Endothelial cell of umbilical vein (primary cell): Measurements from ENCODE around the gene PRR16. TPM values are rescaled to one million over a fixed set of nuclear protein-coding genes. Genes with fewer than 3 reads are reported as not detected.

Experiments used
- BruUV-seq: library from RNA; stranded (reverse); fragments of 400-500 nt; replicated peaks from 2 replicates; lab custom pipeline; 2021; lab: Mats Ljungman, UMichigan
- CTCF ChIA-PET: fragments of 300-600, 350-600 bp; sonication (Branson Sonifier 250); formaldehyde crosslinking; loops from one replicate; lab custom pipeline; 2021; ENCODE audit warnings: antibody characterized with exemption, inconsistent platforms; lab: Charles Lee
- POLR2A ChIA-PET: fragments of 300-600, 350-600 bp; sonication (Branson Sonifier 250); formaldehyde crosslinking; loops from one replicate; lab custom pipeline; 2021; ENCODE audit warnings: antibody characterized with exemption, inconsistent platforms; lab: Charles Lee
- DNase-seq: peaks from one replicate; pipeline ENCODE4 v3.0.0-alpha.2; 2011; ENCODE audit warnings: low read depth, low spot score
- FAIRE-seq: peaks from 2 replicates; lab custom pipeline; 2011; peaks lifted over from hg19 to GRCh38; lab: Jason Lieb, UNC
- H2AFZ ChIP-seq: 2 replicates; pipeline ENCODE4 v1.6.0; 2012; ENCODE audit warnings: low read depth, low read length, control low read depth, inconsistent platforms
- H3K27ac ChIP-seq: 2 replicates; pipeline ENCODE4 v1.5.1; 2011; ENCODE audit warnings: low read depth, mild to moderate bottlenecking, control low read depth, low read length, moderate library complexity; ENCODE audit not compliant: insufficient read depth
- H3K27me3 ChIP-seq, 2 experiments: 2 replicates each; pipeline versions ENCODE4 v1.6.0 to v1.6.1; 2011; ENCODE audit warnings: low read length in 2 of 2, mixed read lengths in 1 of 2; ENCODE audit not compliant: control insufficient read depth in 2 of 2, insufficient read depth in 2 of 2
- H3K36me3 ChIP-seq, 2 experiments: 2 replicates in 1 of 2; 3 replicates in 1 of 2; pipeline ENCODE4 v1.5.1; 2011; ENCODE audit warnings: low read length in 2 of 2, mild to moderate bottlenecking in 1 of 2, moderate library complexity in 1 of 2; ENCODE audit not compliant: control insufficient read depth in 2 of 2, insufficient read depth in 2 of 2; ENCODE audit errors: extremely low read depth in 1 of 2
- H3K4me1 ChIP-seq: 3 replicates; pipeline ENCODE4 v1.5.1; 2011; ENCODE audit warnings: mild to moderate bottlenecking, low read length; ENCODE audit not compliant: control insufficient read depth, insufficient read depth; ENCODE audit errors: extremely low read depth
- H3K4me2 ChIP-seq: 2 replicates; pipeline ENCODE4 v1.6.1; 2011; ENCODE audit warnings: low read length, control low read depth, mixed read lengths; ENCODE audit not compliant: insufficient read depth
- H3K4me3 ChIP-seq, 3 experiments: fragments of 200-600 bp in 1 of 3; sonication (generic), shearing (Covaris generic) in 1 of 3; replicated peaks in 1 of 3; 2 replicates each; pipeline ENCODE4 v1.5.1; 2011 to 2016; ENCODE audit warnings: control low read depth in 3 of 3, low read length in 3 of 3, mild to moderate bottlenecking in 2 of 3, inconsistent platforms in 1 of 3, low read depth in 1 of 3, moderate library complexity in 1 of 3; ENCODE audit not compliant: insufficient read depth in 1 of 3
- H3K79me2 ChIP-seq: 2 replicates; pipeline ENCODE4 v1.6.0; 2012; ENCODE audit warnings: low read length, inconsistent platforms; ENCODE audit not compliant: control insufficient read depth, insufficient read depth
- H3K9ac ChIP-seq: replicated peaks from 2 replicates; pipeline ENCODE3; 2011; ENCODE audit warnings: low read length, control low read depth; ENCODE audit not compliant: insufficient read depth; ENCODE audit errors: extremely low read depth
- H3K9me1 ChIP-seq: replicated peaks from 3 replicates; pipeline ENCODE4 v1.6.0; 2011; ENCODE audit warnings: mild to moderate bottlenecking, low read length; ENCODE audit not compliant: control insufficient read depth, insufficient read depth; ENCODE audit errors: extremely low read depth
- H3K9me3 ChIP-seq: replicated peaks from 2 replicates; pipeline ENCODE4 v1.5.1; 2012; ENCODE audit warnings: low read length, inconsistent platforms; ENCODE audit not compliant: control insufficient read depth, insufficient read depth
- H4K20me1 ChIP-seq: replicated peaks from 2 replicates; pipeline ENCODE3; 2011; ENCODE audit warnings: mild to moderate bottlenecking, low read length; ENCODE audit not compliant: control insufficient read depth, insufficient read depth; ENCODE audit errors: extremely low read depth
- EZH2 ChIP-seq: IDR thresholded peaks from 2 replicates; pipeline ENCODE4 v1.6.1; 2012; ENCODE audit warnings: borderline replicate concordance, low read depth, mild to moderate bottlenecking, moderate library complexity, low read length, inconsistent platforms; ENCODE audit not compliant: severe bottlenecking
- FOS ChIP-seq: IDR thresholded peaks from 2 replicates; pipeline ENCODE4 v1.6.1; 2011; ENCODE audit warnings: mild to moderate bottlenecking, low read length, moderate library complexity, borderline replicate concordance; ENCODE audit not compliant: insufficient read depth
- GATA2 ChIP-seq: IDR thresholded peaks from 2 replicates; pipeline ENCODE4 v1.7.0; 2011; ENCODE audit warnings: low read depth, mild to moderate bottlenecking, moderate library complexity, mixed read lengths, low read length; ENCODE audit not compliant: insufficient read length, insufficient read depth
- JUN ChIP-seq: IDR thresholded peaks from 2 replicates; pipeline ENCODE4 v1.6.1; 2011; ENCODE audit warnings: borderline replicate concordance, low read depth; ENCODE audit not compliant: insufficient read length, insufficient read depth
- MYC ChIP-seq: IDR thresholded peaks from one replicate; pipeline ENCODE4 v1.6.1; 2011; ENCODE audit warnings: mild to moderate bottlenecking, low read depth, low read length
- POLR2A ChIP-seq: IDR thresholded peaks from 2 replicates; pipeline ENCODE4 v1.6.1; 2012; ENCODE audit warnings: low read depth, mild to moderate bottlenecking, control low read depth, low read length
- POLR2AphosphoS5 ChIP-seq: IDR thresholded peaks from 2 replicates; pipeline ENCODE4 v1.6.1; 2012; ENCODE audit warnings: low read depth, mild to moderate bottlenecking, control low read depth, low read length, moderate library complexity; ENCODE audit not compliant: insufficient read depth
- dilution Hi-C: fragments of 300-500 bp; cut with MboI; formaldehyde crosslinking; loops from one replicate; pipeline ENCODE4 v1.15.0; 2019; ENCODE audit warnings: low sequenced_read_pairs; ENCODE audit not compliant: extremely low pct_ligation_motif_present
- intact Hi-C: fragments of 100-400 bp; cut with micrococcal nuclease; formaldehyde crosslinking; loops from one replicate; pipeline ENCODE4 v1.10.0; 2022
- polyA plus RNA-seq, 4 experiments: library from polyadenylated mRNA; depleted of rRNA in 3 of 4; stranded (reverse) in 3 of 4; unstranded in 1 of 4; fragments of >200 nt; gene quantifications; 2 replicates each; pipeline versions ENCODE4 v1.2.1 to v1.2.3, GENCODE V29; 2011 to 2012; ENCODE audit warnings: missing spikeins in 1 of 4
- total RNA-seq: library from RNA; stranded (reverse); gene quantifications from 2 replicates; pipeline ENCODE4 v1.2.3, GENCODE V29; 2021
- TF ChIP-seq, protein P1 (sequence below): IDR thresholded peaks from 2 replicates; pipeline ENCODE4 v1.6.1; 2011; ENCODE audit not compliant: insufficient read depth, insufficient read length
- TF ChIP-seq, protein P2 (sequence below), 2 donors: IDR thresholded peaks; 1 replicate in 1 of 2; 2 replicates in 1 of 2; pipeline ENCODE4 v1.5.1; 2011; ENCODE audit warnings: low read length in 2 of 2, mild to moderate bottlenecking in 2 of 2, moderate library complexity in 2 of 2, control low read depth in 1 of 2, inconsistent platforms in 1 of 2, low read depth in 1 of 2; ENCODE audit not compliant: insufficient read depth in 1 of 2; ENCODE audit errors: extremely low read depth in 1 of 2

Gene PRR16
- total and polyA plus RNA-seq, 2 donors (not counting 3 experiments of a cell fraction or from before 2014, with no cell fraction given), result 0.91 to 1.2 TPM

DNA sequence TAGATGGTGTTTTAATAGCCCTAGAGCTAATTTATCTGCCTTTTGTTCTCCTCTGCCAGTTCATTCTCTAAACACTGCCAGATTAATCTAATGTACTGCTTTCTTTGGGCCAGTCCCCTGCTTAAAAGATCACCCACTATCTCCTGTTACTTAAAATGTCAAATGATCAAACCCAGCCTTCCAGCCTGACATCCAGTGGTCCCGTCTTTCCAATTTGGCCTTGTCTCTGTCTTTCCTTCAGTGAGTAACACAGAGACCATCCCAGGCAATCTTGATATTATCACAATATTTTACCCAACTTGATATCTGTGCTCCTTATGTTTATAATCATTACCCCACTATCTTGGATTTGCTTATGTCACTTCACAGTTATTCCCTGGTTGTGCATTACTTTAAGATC is 12.0 kb downstream of the PRR16 start:
- POLR2A ChIA-PET, result no interaction called here
- no peak overlapping the region for H3K4me3 ChIP-seq
- H3K4me1 ChIP-seq, result no peaks in the 10 kb centered on the region
- intact Hi-C loops (no loop called here), dilution Hi-C loops (no loop called here)
- H3K36me3 ChIP-seq, result no peaks in the 10 kb centered on the region
- BruUV-seq, result no TSS peak
- CTCF ChIA-PET, result no interaction called here
- TF ChIP-seq FOS, result no peak
- TF ChIP-seq POLR2AphosphoS5, result no peak
- no peak for TF ChIP-seq JUN
- no peak for TF ChIP-seq MYC
- TF ChIP-seq EZH2, result no peak
- TF ChIP-seq, protein P1, sequence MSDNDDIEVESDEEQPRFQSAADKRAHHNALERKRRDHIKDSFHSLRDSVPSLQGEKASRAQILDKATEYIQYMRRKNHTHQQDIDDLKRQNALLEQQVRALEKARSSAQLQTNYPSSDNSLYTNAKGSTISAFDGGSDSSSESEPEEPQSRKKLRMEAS, result no peak
- TF ChIP-seq POLR2A, result no peak
- no peak for TF ChIP-seq GATA2
- TF ChIP-seq, protein P2, sequence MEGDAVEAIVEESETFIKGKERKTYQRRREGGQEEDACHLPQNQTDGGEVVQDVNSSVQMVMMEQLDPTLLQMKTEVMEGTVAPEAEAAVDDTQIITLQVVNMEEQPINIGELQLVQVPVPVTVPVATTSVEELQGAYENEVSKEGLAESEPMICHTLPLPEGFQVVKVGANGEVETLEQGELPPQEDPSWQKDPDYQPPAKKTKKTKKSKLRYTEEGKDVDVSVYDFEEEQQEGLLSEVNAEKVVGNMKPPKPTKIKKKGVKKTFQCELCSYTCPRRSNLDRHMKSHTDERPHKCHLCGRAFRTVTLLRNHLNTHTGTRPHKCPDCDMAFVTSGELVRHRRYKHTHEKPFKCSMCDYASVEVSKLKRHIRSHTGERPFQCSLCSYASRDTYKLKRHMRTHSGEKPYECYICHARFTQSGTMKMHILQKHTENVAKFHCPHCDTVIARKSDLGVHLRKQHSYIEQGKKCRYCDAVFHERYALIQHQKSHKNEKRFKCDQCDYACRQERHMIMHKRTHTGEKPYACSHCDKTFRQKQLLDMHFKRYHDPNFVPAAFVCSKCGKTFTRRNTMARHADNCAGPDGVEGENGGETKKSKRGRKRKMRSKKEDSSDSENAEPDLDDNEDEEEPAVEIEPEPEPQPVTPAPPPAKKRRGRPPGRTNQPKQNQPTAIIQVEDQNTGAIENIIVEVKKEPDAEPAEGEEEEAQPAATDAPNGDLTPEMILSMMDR (IDR thresholded peaks at IDR 0.05; ENCODE audit: extremely low read depth in 1 of 2, insufficient read depth in 1 of 2, low read depth in 1 of 2, low read length in 2 of 2), result no peak
- H3K27ac ChIP-seq, result no peak overlapping the region
- DNase-seq (no peak), FAIRE-seq (no peak)
- peaks cover 1 to 6% of the 10 kb centered on the region in 2 experiments for H3K27me3 ChIP-seq
- H3K9ac ChIP-seq, result no peak overlapping the region
- no peak overlapping the region for H2AFZ ChIP-seq
- no peaks in the 10 kb centered on the region for H3K9me3 ChIP-seq
- no peak overlapping the region for H3K4me2 ChIP-seq
- no peaks in the 10 kb centered on the region for H3K79me2 ChIP-seq
- no peaks in the 10 kb centered on the region for H3K9me1 ChIP-seq
- no peaks in the 10 kb centered on the region for H4K20me1 ChIP-seq
